Body of pancreas (tissue), 4 donors: Measurements from ENCODE around the gene COP1.

ENCODE experiments used
- CTCF ChIP-seq, 7 experiments: fragments of 450-650 bp in 4 of 7; fragments of 200-600 bp in 3 of 7; sonication (generic) in 3 of 7; IDR thresholded peaks; one replicate each; pipeline ENCODE4 v1.5.1; 2016 to 2019; ENCODE audit warnings: antibody characterized with exemption in 7 of 7
- POLR2A ChIP-seq, 3 donors: fragments of 450-650 bp; IDR thresholded peaks; one replicate each; pipeline ENCODE4 v1.6.1; 2016; ENCODE audit warnings: antibody characterized with exemption in 3 of 3, mild to moderate bottlenecking in 2 of 3

- TF ChIP-seq POLR2A (IDR thresholded peaks at IDR 0.05) (no peak), CTCF (IDR thresholded peaks at IDR 0.05) (no peak)
Measured at GRCh38 chr1:176096015-176096414, 111.1 kb downstream of the COP1 start.
